ENCODE data around the gene RNASE9.

DNA sequence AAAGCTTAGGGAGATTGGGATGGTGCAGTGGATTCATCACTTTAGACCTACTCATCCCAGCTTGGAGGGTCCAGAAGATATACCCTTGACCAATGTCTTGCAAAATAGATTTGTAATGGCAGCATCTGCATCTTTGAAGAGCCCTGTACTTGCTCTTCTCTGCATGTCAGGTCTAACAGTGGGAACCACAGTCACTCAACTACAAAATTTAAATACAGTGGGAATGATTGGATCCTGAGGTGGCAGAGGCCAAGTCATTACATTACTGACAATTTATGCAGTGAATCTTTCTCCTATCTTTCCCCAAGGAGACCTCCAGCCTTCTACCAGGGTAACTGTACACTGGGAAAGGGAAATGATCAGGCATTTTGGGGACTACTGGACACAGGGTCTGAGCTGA lies 8.2 kb upstream of the RNASE9 start:
- TF ChIP-seq, protein P1, sequence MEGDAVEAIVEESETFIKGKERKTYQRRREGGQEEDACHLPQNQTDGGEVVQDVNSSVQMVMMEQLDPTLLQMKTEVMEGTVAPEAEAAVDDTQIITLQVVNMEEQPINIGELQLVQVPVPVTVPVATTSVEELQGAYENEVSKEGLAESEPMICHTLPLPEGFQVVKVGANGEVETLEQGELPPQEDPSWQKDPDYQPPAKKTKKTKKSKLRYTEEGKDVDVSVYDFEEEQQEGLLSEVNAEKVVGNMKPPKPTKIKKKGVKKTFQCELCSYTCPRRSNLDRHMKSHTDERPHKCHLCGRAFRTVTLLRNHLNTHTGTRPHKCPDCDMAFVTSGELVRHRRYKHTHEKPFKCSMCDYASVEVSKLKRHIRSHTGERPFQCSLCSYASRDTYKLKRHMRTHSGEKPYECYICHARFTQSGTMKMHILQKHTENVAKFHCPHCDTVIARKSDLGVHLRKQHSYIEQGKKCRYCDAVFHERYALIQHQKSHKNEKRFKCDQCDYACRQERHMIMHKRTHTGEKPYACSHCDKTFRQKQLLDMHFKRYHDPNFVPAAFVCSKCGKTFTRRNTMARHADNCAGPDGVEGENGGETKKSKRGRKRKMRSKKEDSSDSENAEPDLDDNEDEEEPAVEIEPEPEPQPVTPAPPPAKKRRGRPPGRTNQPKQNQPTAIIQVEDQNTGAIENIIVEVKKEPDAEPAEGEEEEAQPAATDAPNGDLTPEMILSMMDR (IDR thresholded peaks at IDR 0.05) = no peak
- TF ChIP-seq POLR2A (IDR thresholded peaks at IDR 0.05) = no peak
